H1 (cell line): Measurements from ENCODE around the gene GJC2. TPM values are rescaled to one million over a fixed set of nuclear protein-coding genes. Genes with fewer than 3 reads are reported as not detected.

Experiments used
- CTCF ChIA-PET: fragments of 300-600 bp; sonication (Branson Sonifier 250); formaldehyde crosslinking; loops from one replicate; lab custom pipeline; 2021; ENCODE audit not compliant: partially characterized antibody; lab: Charles Lee
- POLR2A ChIA-PET: fragments of 300-600 bp; sonication (Branson Sonifier 250); formaldehyde crosslinking; loops from one replicate; lab custom pipeline; 2021; ENCODE audit warnings: inconsistent platforms; ENCODE audit not compliant: partially characterized antibody; lab: Charles Lee
- DNase-seq, 2 experiments: peaks; one replicate each; pipeline versions ENCODE4 v3.0.0 to v3.0.0-alpha.2; 2010 to 2022; ENCODE audit warnings: low spot score in 2 of 2, low read depth in 1 of 2, mixed read lengths in 1 of 2
- FAIRE-seq: peaks from 2 replicates; lab custom pipeline; 2011; peaks lifted over from hg19 to GRCh38; lab: Jason Lieb, UNC
- H2AFZ ChIP-seq: 2 replicates; pipeline ENCODE4 v1.8.1; 2012; ENCODE audit warnings: low read length, inconsistent platforms
- H2AK5ac ChIP-seq: 2 replicates; pipeline ENCODE4 v1.6.1; 2013; ENCODE audit warnings: low read depth, low read length
- H2BK120ac ChIP-seq: replicated peaks from 2 replicates; pipeline ENCODE3; 2013; ENCODE audit warnings: low read depth, low read length, inconsistent platforms
- H2BK12ac ChIP-seq: 2 replicates; pipeline ENCODE4 v1.6.1; 2013; ENCODE audit warnings: low read depth, low read length
- H2BK15ac ChIP-seq: 2 replicates; pipeline ENCODE4 v1.6.1; 2013; ENCODE audit warnings: low read length
- H2BK20ac ChIP-seq: 2 replicates; pipeline ENCODE4 v1.6.1; 2013; ENCODE audit warnings: low read length
- H2BK5ac ChIP-seq: 2 replicates; pipeline ENCODE4 v1.6.1; 2013; ENCODE audit warnings: low read depth, low read length
- H3K14ac ChIP-seq: 2 replicates; pipeline ENCODE4 v1.6.1; 2013; ENCODE audit warnings: inconsistent platforms; ENCODE audit not compliant: insufficient read length
- H3K18ac ChIP-seq: 2 replicates; pipeline ENCODE4 v1.6.1; 2013; ENCODE audit warnings: low read length; ENCODE audit errors: extremely low read depth
- H3K23ac ChIP-seq: 2 replicates; pipeline ENCODE4 v1.6.1; 2013; ENCODE audit warnings: inconsistent platforms; ENCODE audit not compliant: insufficient read length
- H3K23me2 ChIP-seq: 2 replicates; pipeline ENCODE4 v1.6.1; 2013; ENCODE audit warnings: low read depth, low read length
- H3K27ac ChIP-seq: 2 replicates; pipeline ENCODE4 v1.6.1; 2011; ENCODE audit warnings: low read depth, low read length, inconsistent platforms
- H3K27me3 ChIP-seq, 4 experiments: replicated peaks in 1 of 4; 1 replicate in 1 of 4; 2 replicates in 3 of 4; pipeline versions ENCODE4 v1.6.1 to v1.8.1; 2011 to 2013; ENCODE audit warnings: low read length in 3 of 4, mild to moderate bottlenecking in 3 of 4, inconsistent platforms in 2 of 4, mixed read lengths in 2 of 4, moderate library complexity in 1 of 4; ENCODE audit not compliant: control insufficient read depth in 3 of 4, insufficient read depth in 3 of 4; ENCODE audit errors: extremely low read depth in 1 of 4
- H3K36me3 ChIP-seq, 4 experiments: 2 replicates each; pipeline versions ENCODE4 v1.6.1 to v1.8.1; 2011 to 2013; ENCODE audit warnings: mild to moderate bottlenecking in 4 of 4, low read length in 3 of 4, moderate library complexity in 2 of 4, control low read depth in 1 of 4, inconsistent platforms in 1 of 4; ENCODE audit not compliant: insufficient read depth in 4 of 4, control insufficient read depth in 2 of 4
- H3K4ac ChIP-seq: replicated peaks from 2 replicates; pipeline ENCODE3; 2013; ENCODE audit warnings: low read length, low read depth, mixed read lengths, inconsistent platforms; ENCODE audit not compliant: insufficient read length
- H3K4me1 ChIP-seq, 4 experiments: replicated peaks in 1 of 4; 1 replicate in 1 of 4; 2 replicates in 3 of 4; pipeline versions ENCODE4 v1.6.1 to v1.8.1; 2011 to 2013; ENCODE audit warnings: low read length in 3 of 4, inconsistent platforms in 2 of 4, mixed read lengths in 1 of 4; ENCODE audit not compliant: insufficient read depth in 4 of 4, control insufficient read depth in 3 of 4
- H3K4me2 ChIP-seq, 2 experiments: 2 replicates each; pipeline versions ENCODE4 v1.6.1 to v1.8.1; 2011 to 2013; ENCODE audit warnings: low read depth in 2 of 2, low read length in 2 of 2, control low read depth in 1 of 2, inconsistent platforms in 1 of 2, mild to moderate bottlenecking in 1 of 2; ENCODE audit not compliant: insufficient read depth in 1 of 2
- H3K4me3 ChIP-seq, 4 experiments: fragments of 200-600, 300-600 bp in 1 of 4; sonication (generic), shearing (Covaris generic), sonication (Bioruptor Twin) in 1 of 4; 2 replicates each; pipeline versions ENCODE4 v1.5.1 to v1.8.1; 2011 to 2016; ENCODE audit warnings: low read length in 4 of 4, low read depth in 3 of 4, control low read depth in 2 of 4, inconsistent platforms in 2 of 4, mild to moderate bottlenecking in 2 of 4, mixed read lengths in 1 of 4, moderate library complexity in 1 of 4; ENCODE audit not compliant: insufficient read depth in 2 of 4; ENCODE audit errors: extremely low read depth in 1 of 4
- H3K56ac ChIP-seq: replicated peaks from 2 replicates; pipeline ENCODE3; 2013; ENCODE audit warnings: low read depth, mild to moderate bottlenecking, mixed read lengths, low read length, inconsistent platforms; ENCODE audit not compliant: insufficient read length
- H3K79me1 ChIP-seq: 2 replicates; pipeline ENCODE4 v1.6.1; 2013; ENCODE audit warnings: low read depth, low read length, control low read depth
- H3K79me2 ChIP-seq, 2 experiments: 2 replicates each; pipeline versions ENCODE4 v1.6.1 to v1.8.1; 2012 to 2013; ENCODE audit warnings: low read length in 2 of 2, mild to moderate bottlenecking in 2 of 2, inconsistent platforms in 1 of 2; ENCODE audit not compliant: insufficient read depth in 2 of 2, control insufficient read depth in 1 of 2
- H3K9ac ChIP-seq, 4 experiments: replicated peaks in 1 of 4; 1 replicate in 1 of 4; 2 replicates in 3 of 4; pipeline versions ENCODE4 v1.6.1 to v1.8.1; 2011 to 2013; ENCODE audit warnings: low read depth in 3 of 4, low read length in 3 of 4, control low read depth in 2 of 4, mild to moderate bottlenecking in 2 of 4, moderate library complexity in 2 of 4, inconsistent platforms in 1 of 4; ENCODE audit errors: extremely low read depth in 1 of 4
- H3K9me3 ChIP-seq, 2 experiments: 2 replicates each; pipeline versions ENCODE4 v1.6.1 to v1.8.1; 2012 to 2013; ENCODE audit warnings: mild to moderate bottlenecking in 2 of 2, moderate library complexity in 2 of 2, control low read depth in 1 of 2, inconsistent platforms in 1 of 2, low read depth in 1 of 2, low read length in 1 of 2, mixed read lengths in 1 of 2; ENCODE audit not compliant: insufficient read depth in 2 of 2
- H4K20me1 ChIP-seq, 2 experiments: replicated peaks in 1 of 2; 2 replicates each; pipeline versions ENCODE3 to v1.8.1; 2011 to 2013; ENCODE audit warnings: inconsistent platforms in 2 of 2, low read length in 2 of 2, mild to moderate bottlenecking in 1 of 2; ENCODE audit not compliant: insufficient read depth in 2 of 2, control insufficient read depth in 1 of 2
- H4K5ac ChIP-seq: 2 replicates; pipeline ENCODE4 v1.6.1; 2013; ENCODE audit warnings: low read length, low read depth, mixed read lengths, inconsistent platforms; ENCODE audit not compliant: insufficient read length
- H4K8ac ChIP-seq: 2 replicates; pipeline ENCODE4 v1.8.0; 2013; ENCODE audit warnings: mild to moderate bottlenecking, moderate library complexity, low read length, inconsistent platforms; ENCODE audit not compliant: insufficient read depth; ENCODE audit errors: extremely low read depth
- H4K91ac ChIP-seq: replicated peaks from 2 replicates; pipeline ENCODE3; 2013; ENCODE audit warnings: low read length, mixed read lengths, inconsistent platforms; ENCODE audit not compliant: insufficient read length
- NRF1 ChIP-seq: IDR thresholded peaks from 2 replicates; pipeline ENCODE4 v1.6.1; 2011; ENCODE audit warnings: mild to moderate bottlenecking, low read depth, low read length, improper control_type of control experiment
- WGBS, 2 experiments: shearing (Covaris generic) in 1 of 2; methylation state at CpG; one replicate each; pipeline versions ENCODE4 v1.1.6 to v1.1.7; 2013 to 2015; ENCODE audit warnings: low lambda C conversion rate in 2 of 2, mixed read lengths in 2 of 2, inconsistent platforms in 1 of 2, low coverage in 1 of 2, missing lambda C conversion rate in 1 of 2; ENCODE audit not compliant: insufficient replicate concordance in 2 of 2, insufficient coverage in 1 of 2, insufficient read length in 1 of 2; ENCODE audit errors: extremely low coverage in 1 of 2, missing lambda C conversion rate in 1 of 2; 5-methylcytosine and 5-hydroxymethylcytosine counted together
- polyA plus RNA-seq, 7 experiments: library from polyadenylated mRNA; depleted of rRNA in 3 of 7; stranded (reverse) in 5 of 7; unstranded in 2 of 7; fragments of >200 nt in 5 of 7; fragments of 200-250 nt in 2 of 7; gene quantifications; 1 replicate in 5 of 7; 2 replicates in 1 of 7; 4 replicates in 1 of 7; pipeline versions ENCODE4 v1.2.1 to v1.2.3, GENCODE V29; 2011 to 2013; ENCODE audit warnings: missing spikeins in 2 of 7, mixed read lengths in 2 of 7
- total RNA-seq: library from RNA; stranded (reverse); fragmentation: NEBNext Ultra II Directional; extraction: Animal tissue kit (Norgen Biotek cat#: 25700); gene quantifications from 2 replicates; pipeline ENCODE4 v1.2.1, GENCODE V29; 2021

Gene GJC2
- total and polyA plus RNA-seq, 2 of the 8 experiments (the other 6 are each of a cell fraction or from before 2014, with no cell fraction given), result 0.17 to 0.54 TPM

DNA sequence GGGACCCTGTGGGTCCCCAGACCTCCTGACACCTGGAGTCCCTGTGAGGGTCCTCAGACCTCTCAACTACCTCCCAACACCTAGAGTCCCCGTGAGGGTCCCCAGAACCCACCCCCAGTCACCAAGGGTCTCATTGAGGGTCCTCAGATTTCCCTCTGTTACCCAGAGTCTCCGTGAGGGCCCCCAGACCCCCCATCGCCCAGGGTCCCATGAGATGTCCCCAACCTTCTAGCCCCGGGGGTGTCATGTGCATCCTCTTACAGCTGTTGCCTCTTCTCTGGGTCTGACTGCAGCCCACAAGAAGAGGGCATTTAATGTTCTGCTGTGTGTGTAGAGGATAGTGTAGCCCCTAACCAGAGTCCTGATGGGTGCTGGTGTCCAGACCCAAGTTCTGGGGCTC, 2.0 kb upstream of the GJC2 start:
- H4K8ac ChIP-seq, result no peak overlapping the region
- no peak for TF ChIP-seq NRF1
- no peak overlapping the region for H3K18ac ChIP-seq
- H2BK120ac ChIP-seq, result no peak overlapping the region
- H3K4ac ChIP-seq, result no peak overlapping the region
- FAIRE-seq (no peak), DNase-seq (no peak)
- H4K20me1 ChIP-seq, result peaks cover 8 to 20% of the 10 kb centered on the region in 2 experiments
- H3K27ac ChIP-seq, result no peak overlapping the region
- H3K23ac ChIP-seq, result no peak overlapping the region
- H2AK5ac ChIP-seq, result no peak overlapping the region
- no peak overlapping the region for H4K91ac ChIP-seq
- no peak overlapping the region for H2BK20ac ChIP-seq
- no peaks in the 10 kb centered on the region for H3K27me3 ChIP-seq
- no peak overlapping the region for H3K9ac ChIP-seq
- H3K14ac ChIP-seq, result no peak overlapping the region
- peaks cover 0 to 10% (median 4%) of the 10 kb centered on the region in 4 experiments; a peak in 1 of 7 replicates for H3K4me1 ChIP-seq
- no peak overlapping the region for H2BK15ac ChIP-seq
- peaks cover 0 to 21% of the 10 kb centered on the region in 2 experiments; a peak in 3 of 4 replicates for H3K79me2 ChIP-seq
- ChIA-PET CTCF (interaction anchor here (1.1 to 2.0 kb wide), 2 partner anchors 15 to 27 kb away, joined by 4 to 7 read pairs; no protein-coding TSS in a partner anchor), POLR2A (interaction anchor here (0.9 to 1.0 kb wide), 2 partner anchors 21 to 44 kb away, joined by 3 read pairs; partner anchors contain the start of gene C1orf35)
- no peak overlapping the region for H3K56ac ChIP-seq
- 85% methylated on average over 4 of the region's 4 CpGs; no CpG with 5 or more reads in 1 of the 2 experiments for WGBS, 2 experiments
- H3K4me2 ChIP-seq, result no peak overlapping the region
- no peaks in the 10 kb centered on the region; the same call in 1 of the 2 replicates for H3K23me2 ChIP-seq
- H2BK5ac ChIP-seq, result no peak overlapping the region
- peaks cover 10% of the 10 kb centered on the region for H3K79me1 ChIP-seq
- H3K4me3 ChIP-seq, result no peak overlapping the region
- no peak overlapping the region for H2BK12ac ChIP-seq
- H2AFZ ChIP-seq, result no peak overlapping the region
- H4K5ac ChIP-seq, result no peak overlapping the region
- H3K36me3 ChIP-seq, result no peaks in the 10 kb centered on the region
- H3K9me3 ChIP-seq, result no peaks in the 10 kb centered on the region
